ENCODE results near the gene RNF144A. TPM values are rescaled to one million over a fixed set of nuclear protein-coding genes. Genes with fewer than 3 reads are reported as not detected.

RNF144A gene
- total and polyA plus RNA-seq, 8 donors, result 1.4 to 71.4 (median 5.6) TPM

DNA sequence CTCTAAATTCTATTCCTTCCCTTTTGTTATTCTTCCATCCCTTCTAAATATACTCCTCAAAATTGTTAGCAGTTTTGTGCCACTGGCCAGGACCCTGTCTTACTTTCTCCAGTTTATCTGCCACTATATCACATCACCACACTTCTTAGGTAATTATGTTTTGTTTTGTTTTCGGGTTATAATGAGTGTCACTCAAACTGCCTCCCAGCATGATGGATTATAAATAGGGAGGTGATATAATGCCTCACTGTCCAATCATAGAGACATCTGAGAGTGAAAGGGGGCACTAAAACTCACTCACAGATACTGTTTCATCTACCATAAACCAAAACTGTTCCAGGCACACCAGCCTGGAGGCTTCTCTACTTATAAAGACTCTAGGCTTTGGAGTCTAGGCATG, 36.2 kb upstream of the RNF144A start:
- Histone ChIP-seq H3K4me1 (peaks cover 5 to 26% (median 16%) of the 10 kb centered on the region in 4 donors), H3K36me3 (no peaks in the 10 kb centered on the region), H3K27ac (no peak overlapping the region), H3K4me3 (no peak overlapping the region), H3K9me3 (no peaks in the 10 kb centered on the region), H3K27me3 (no peaks in the 10 kb centered on the region)
- WGBS, 5 donors, result 77 to 92% (median 88%) methylated on average over 1 of the region's 1 CpG
- intact Hi-C loops (cut with DNase I; ENCODE audit: low total_unique reads), result no loop called here
- TF ChIP-seq, protein P1, sequence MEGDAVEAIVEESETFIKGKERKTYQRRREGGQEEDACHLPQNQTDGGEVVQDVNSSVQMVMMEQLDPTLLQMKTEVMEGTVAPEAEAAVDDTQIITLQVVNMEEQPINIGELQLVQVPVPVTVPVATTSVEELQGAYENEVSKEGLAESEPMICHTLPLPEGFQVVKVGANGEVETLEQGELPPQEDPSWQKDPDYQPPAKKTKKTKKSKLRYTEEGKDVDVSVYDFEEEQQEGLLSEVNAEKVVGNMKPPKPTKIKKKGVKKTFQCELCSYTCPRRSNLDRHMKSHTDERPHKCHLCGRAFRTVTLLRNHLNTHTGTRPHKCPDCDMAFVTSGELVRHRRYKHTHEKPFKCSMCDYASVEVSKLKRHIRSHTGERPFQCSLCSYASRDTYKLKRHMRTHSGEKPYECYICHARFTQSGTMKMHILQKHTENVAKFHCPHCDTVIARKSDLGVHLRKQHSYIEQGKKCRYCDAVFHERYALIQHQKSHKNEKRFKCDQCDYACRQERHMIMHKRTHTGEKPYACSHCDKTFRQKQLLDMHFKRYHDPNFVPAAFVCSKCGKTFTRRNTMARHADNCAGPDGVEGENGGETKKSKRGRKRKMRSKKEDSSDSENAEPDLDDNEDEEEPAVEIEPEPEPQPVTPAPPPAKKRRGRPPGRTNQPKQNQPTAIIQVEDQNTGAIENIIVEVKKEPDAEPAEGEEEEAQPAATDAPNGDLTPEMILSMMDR (IDR thresholded peaks at IDR 0.05), result no peak
- TF ChIP-seq EP300 (IDR thresholded peaks at IDR 0.05) (no peak), POLR2A (IDR thresholded peaks at IDR 0.05) (no peak), POLR2AphosphoS5 (IDR thresholded peaks at IDR 0.05) (no peak)
- DNase-seq, result no peak

DNA sequence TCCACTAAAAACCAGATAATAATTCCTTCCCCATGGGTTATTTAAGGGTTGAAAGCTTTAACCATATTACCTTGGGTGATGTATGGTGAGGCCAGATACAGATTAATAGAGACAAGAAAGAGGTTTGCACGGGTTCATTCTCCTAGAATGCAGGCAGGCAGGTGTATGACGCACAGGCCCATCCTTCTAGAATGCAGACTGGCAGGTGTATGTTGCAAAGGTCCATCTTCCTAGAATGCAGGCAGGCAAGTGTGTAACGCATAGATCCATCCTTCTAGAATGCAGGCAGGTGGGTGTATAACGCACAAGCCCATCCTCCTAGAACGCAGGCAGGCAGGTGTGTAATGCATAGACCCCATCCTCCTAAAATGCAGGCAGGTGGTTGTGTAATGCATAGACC, 35.7 kb upstream of the RNF144A start:
- no peak overlapping the region for H3K4me3 ChIP-seq
- H3K27ac ChIP-seq, result no peak overlapping the region
- no peak for DNase-seq
- 92 to 99% (median 94%) methylated on average over 5 of the region's 5 CpGs for WGBS, 5 donors
- peaks cover 5 to 26% (median 16%) of the 10 kb centered on the region in 4 donors for H3K4me1 ChIP-seq
- intact Hi-C loops (cut with DNase I; ENCODE audit: low total_unique reads), result no loop called here
- no peaks in the 10 kb centered on the region for H3K36me3 ChIP-seq
- no peaks in the 10 kb centered on the region for H3K9me3 ChIP-seq
- H3K27me3 ChIP-seq, result no peaks in the 10 kb centered on the region
- TF ChIP-seq, protein P1 (IDR thresholded peaks at IDR 0.05), result no peak
- TF ChIP-seq POLR2A (IDR thresholded peaks at IDR 0.05), result no peak
- no peak for TF ChIP-seq EP300 (IDR thresholded peaks at IDR 0.05)

DNA sequence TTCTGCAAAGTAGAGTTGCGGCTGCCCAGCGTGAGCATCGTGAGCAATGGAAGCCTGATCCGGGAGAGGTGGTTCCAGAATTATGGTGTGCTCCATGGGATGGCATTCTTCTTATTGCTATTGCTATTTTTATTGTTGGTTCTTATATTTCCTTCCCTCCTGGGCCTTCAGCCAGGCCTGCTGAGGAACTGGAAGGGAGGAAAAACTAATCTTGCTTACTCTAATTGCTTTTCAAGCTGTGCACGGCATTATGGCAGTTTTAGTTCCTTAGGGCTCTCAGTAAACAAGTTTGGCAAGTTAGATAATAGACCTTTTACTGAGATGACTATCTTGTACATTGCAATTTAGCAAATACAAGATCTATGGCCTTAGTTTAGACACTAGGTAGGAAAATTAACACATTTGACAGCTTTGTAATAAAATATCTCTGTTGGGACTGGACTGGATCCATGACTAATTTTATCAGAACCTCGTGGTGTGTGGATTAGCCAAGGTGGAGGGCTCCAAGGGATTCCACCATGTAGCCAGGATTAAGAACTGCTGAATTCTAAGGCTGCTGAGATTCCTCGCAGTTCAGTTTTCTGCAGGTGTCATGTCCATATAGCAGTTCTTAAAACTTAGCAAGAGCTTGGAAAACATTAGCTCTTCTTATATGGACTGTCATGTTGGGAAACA, 33.6 kb upstream of the RNF144A start:
- no peaks in the 10 kb centered on the region for H3K36me3 ChIP-seq
- H3K9me3 ChIP-seq, result no peaks in the 10 kb centered on the region
- peaks cover 0 to 6% (median 3%) of the 10 kb centered on the region in 4 donors for H3K4me1 ChIP-seq
- intact Hi-C loops (cut with DNase I; ENCODE audit: low total_unique reads), result no loop called here
- no peaks in the 10 kb centered on the region for H3K27me3 ChIP-seq
- DNase-seq, result peak in 1 of 2 donors; percentile 44
- no peak overlapping the region for H3K4me3 ChIP-seq
- TF ChIP-seq EP300 (IDR thresholded peaks at IDR 0.05), result no peak
- no peak for TF ChIP-seq POLR2AphosphoS5 (IDR thresholded peaks at IDR 0.05)
- no peak for TF ChIP-seq POLR2A (IDR thresholded peaks at IDR 0.05)
- TF ChIP-seq, protein P1 (IDR thresholded peaks at IDR 0.05), result no peak
- no peak overlapping the region for H3K27ac ChIP-seq
- 69 to 74% (median 72%) methylated on average over 7 of the region's 7 CpGs for WGBS, 5 donors

DNA sequence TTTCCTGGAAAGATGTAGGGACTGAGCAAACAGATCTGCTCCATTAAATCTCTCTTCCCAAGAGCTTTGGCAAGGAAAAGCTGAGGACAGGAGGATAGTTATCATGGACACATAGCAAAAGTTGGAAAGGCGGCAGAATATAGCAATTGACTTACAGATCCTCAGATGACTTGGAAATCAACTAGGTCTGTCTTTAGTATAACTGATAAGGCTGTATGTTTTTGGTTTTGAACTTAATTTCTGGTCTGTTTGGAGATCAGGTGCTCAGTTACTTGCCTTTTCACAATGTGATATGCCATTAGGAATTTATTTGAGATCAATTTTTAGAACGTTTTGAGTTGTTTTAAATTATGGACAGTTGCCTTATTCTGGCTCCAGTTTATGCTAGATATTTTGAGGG, 31.7 kb upstream of the RNF144A start:
- no peak overlapping the region for H3K4me3 ChIP-seq
- no peak for DNase-seq
- H3K27me3 ChIP-seq, result no peaks in the 10 kb centered on the region
- intact Hi-C loops (cut with DNase I; ENCODE audit: low total_unique reads), result no loop called here
- no peak overlapping the region for H3K27ac ChIP-seq
- TF ChIP-seq POLR2A (IDR thresholded peaks at IDR 0.05), result no peak
- TF ChIP-seq EP300 (IDR thresholded peaks at IDR 0.05), result no peak
- no peak for TF ChIP-seq POLR2AphosphoS5 (IDR thresholded peaks at IDR 0.05)
- TF ChIP-seq, protein P1 (IDR thresholded peaks at IDR 0.05), result no peak
- no peaks in the 10 kb centered on the region for H3K4me1 ChIP-seq
- H3K9me3 ChIP-seq, result no peaks in the 10 kb centered on the region
- WGBS, 5 donors, result 84 to 91% (median 86%) methylated on average over 2 of the region's 2 CpGs
- H3K36me3 ChIP-seq, result no peaks in the 10 kb centered on the region

Data from stomach (tissue), 9 donors.